Lung (tissue), 12 donors: Measurements from ENCODE around the gene BMP3. TPM values are rescaled to one million over a fixed set of nuclear protein-coding genes. Genes with fewer than 3 reads are reported as not detected.

ENCODE experiments used
- ATAC-seq: fragments of 200-7000 bp; cut with Tn5 transposase; one replicate; pipeline ENCODE4 v1.9.1; 2020; ENCODE audit warnings: moderate number of reproducible peaks; ENCODE audit not compliant: insufficient read depth, low FRiP score
- DNase-seq, 3 donors: peaks; one replicate each; pipeline ENCODE4 v3.0.0-alpha.2; 2013 to 2017
- H3K27ac ChIP-seq, 2 donors: one replicate each; pipeline ENCODE4 v1.5.1; 2013; ENCODE audit warnings: mild to moderate bottlenecking in 2 of 2, moderate library complexity in 2 of 2, control low read depth in 1 of 2, inconsistent platforms in 1 of 2, low read depth in 1 of 2, low read length in 1 of 2
- H3K27me3 ChIP-seq, 3 donors: one replicate each; pipeline ENCODE4 v1.5.1; 2013; ENCODE audit warnings: low read length in 2 of 3; ENCODE audit not compliant: control insufficient read depth in 3 of 3, insufficient read depth in 3 of 3
- H3K36me3 ChIP-seq, 4 donors: one replicate each; pipeline ENCODE4 v1.5.1; 2013; ENCODE audit warnings: low read length in 4 of 4, mild to moderate bottlenecking in 1 of 4, moderate library complexity in 1 of 4; ENCODE audit not compliant: control insufficient read depth in 4 of 4, insufficient read depth in 4 of 4
- H3K4me1 ChIP-seq, 5 donors: one replicate each; pipeline ENCODE4 v1.5.1; 2013; ENCODE audit warnings: low read length in 5 of 5, mild to moderate bottlenecking in 2 of 5, moderate library complexity in 1 of 5; ENCODE audit not compliant: control insufficient read depth in 5 of 5, insufficient read depth in 5 of 5
- H3K4me3 ChIP-seq: one replicate; pipeline ENCODE4 v1.5.1; 2013; ENCODE audit warnings: mild to moderate bottlenecking, control low read depth, moderate library complexity
- H3K9ac ChIP-seq, 2 donors: one replicate each; pipeline ENCODE4 v1.5.1; 2013; ENCODE audit warnings: low read length in 2 of 2, control low read depth in 1 of 2; ENCODE audit not compliant: insufficient read depth in 1 of 2
- H3K9me3 ChIP-seq, 4 donors: one replicate each; pipeline ENCODE4 v1.5.1; 2013; ENCODE audit warnings: low read length in 3 of 4, mild to moderate bottlenecking in 1 of 4, moderate library complexity in 1 of 4; ENCODE audit not compliant: control insufficient read depth in 4 of 4, insufficient read depth in 3 of 4
- WGBS, 2 donors: extraction: QIAGEN DNeasy Blood & Tissue Kit; methylation state at CpG; one replicate each; pipeline ENCODE4 v1.1.7; 2013; 5-methylcytosine and 5-hydroxymethylcytosine counted together
- polyA plus RNA-seq, 2 donors: library from polyadenylated mRNA; stranded (reverse); fragments of 200-250 nt; gene quantifications; one replicate each; pipeline ENCODE4 v1.2.1, GENCODE V29; 2013
- total RNA-seq, 2 donors: library from RNA; depleted of rRNA in 1 of 2; stranded (reverse); fragments of >200 nt in 1 of 2; gene quantifications; one replicate each; pipeline ENCODE4 v1.2.1, GENCODE V29; 2014 to 2021
- TF ChIP-seq, protein P1 (sequence below): IDR thresholded peaks from 2 replicates; pipeline ENCODE4 v1.5.1; 2012; ENCODE audit warnings: mild to moderate bottlenecking; ENCODE audit errors: control extremely low read depth, extremely low read depth
- donor health status: control.
- donor health status: control.
- donor health status: Bipolar disorder and iron deficiency.
- donor health status: healthy.
- donor health status: DM: yes; HTN: yes; CAD: no.

The BMP3 gene
- total and polyA plus RNA-seq, 4 donors: 1.6 to 24.1 (median 5.2) TPM

DNA sequence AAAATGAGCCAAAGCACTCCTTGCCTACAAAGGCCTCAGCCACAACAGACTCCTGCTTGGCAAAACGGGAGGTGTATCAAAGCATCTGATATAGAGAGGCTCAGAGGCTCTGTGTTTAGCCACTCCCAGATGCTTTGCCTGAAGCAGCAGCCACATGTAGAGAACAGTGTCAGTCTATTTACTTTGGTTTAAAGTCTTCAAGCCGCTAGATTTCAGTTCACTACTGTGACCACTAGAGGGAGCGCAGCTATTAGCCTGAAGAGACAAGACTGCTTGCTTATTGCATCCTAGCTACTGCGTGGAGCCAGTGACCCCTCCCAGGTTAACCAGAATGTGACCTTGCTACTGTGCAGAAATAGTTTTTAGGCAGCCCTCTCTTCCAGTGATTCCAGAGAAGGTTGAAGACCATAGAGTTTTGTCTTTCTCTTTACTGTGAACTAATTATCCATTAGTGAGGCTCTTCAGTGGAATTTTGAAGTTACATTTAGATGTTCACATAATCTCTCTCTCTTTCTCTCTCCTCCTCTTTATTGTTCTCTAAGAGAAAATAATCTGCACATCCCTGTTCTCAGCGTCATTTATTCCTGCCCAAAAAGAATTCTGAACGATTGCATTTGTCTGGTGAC, 39.3 kb downstream of the BMP3 start:
- no peaks in the 10 kb centered on the region for H3K4me1 ChIP-seq
- no peaks in the 10 kb centered on the region for H3K36me3 ChIP-seq
- ATAC-seq (peak; percentile 82), DNase-seq (peak; percentile 80 to 93 (median 90))
- no peak overlapping the region for H3K27ac ChIP-seq
- H3K9ac ChIP-seq: no peak overlapping the region
- 11% methylated on average over 6 of the region's 6 CpGs for WGBS, 2 donors
- H3K9me3 ChIP-seq: no peaks in the 10 kb centered on the region
- no peaks in the 10 kb centered on the region for H3K27me3 ChIP-seq
- no peak overlapping the region for H3K4me3 ChIP-seq
- TF ChIP-seq, protein P1, sequence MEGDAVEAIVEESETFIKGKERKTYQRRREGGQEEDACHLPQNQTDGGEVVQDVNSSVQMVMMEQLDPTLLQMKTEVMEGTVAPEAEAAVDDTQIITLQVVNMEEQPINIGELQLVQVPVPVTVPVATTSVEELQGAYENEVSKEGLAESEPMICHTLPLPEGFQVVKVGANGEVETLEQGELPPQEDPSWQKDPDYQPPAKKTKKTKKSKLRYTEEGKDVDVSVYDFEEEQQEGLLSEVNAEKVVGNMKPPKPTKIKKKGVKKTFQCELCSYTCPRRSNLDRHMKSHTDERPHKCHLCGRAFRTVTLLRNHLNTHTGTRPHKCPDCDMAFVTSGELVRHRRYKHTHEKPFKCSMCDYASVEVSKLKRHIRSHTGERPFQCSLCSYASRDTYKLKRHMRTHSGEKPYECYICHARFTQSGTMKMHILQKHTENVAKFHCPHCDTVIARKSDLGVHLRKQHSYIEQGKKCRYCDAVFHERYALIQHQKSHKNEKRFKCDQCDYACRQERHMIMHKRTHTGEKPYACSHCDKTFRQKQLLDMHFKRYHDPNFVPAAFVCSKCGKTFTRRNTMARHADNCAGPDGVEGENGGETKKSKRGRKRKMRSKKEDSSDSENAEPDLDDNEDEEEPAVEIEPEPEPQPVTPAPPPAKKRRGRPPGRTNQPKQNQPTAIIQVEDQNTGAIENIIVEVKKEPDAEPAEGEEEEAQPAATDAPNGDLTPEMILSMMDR: peak; percentile 59

DNA sequence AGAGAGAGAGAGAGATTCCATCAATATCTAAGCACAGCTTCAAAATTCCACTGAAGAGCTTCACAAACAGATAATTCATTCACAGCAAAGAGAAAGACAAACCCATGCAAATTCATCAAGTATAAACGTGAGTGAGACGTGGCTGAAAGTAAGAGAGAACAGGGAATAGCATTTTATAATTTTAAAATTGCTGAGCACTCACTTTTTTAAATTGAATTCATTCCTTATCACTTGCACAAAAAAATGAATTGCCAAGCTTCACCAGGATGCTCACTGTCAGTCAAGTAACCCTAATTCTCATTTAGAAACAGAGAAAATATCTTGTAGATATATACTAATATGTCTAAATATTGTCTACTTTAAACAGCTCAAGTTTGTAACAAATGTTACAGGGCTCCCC, 40.5 kb downstream of the BMP3 start:
- ATAC-seq (no peak), DNase-seq (no peak)
- Histone ChIP-seq H3K27ac (no peak overlapping the region), H3K36me3 (no peaks in the 10 kb centered on the region), H3K9me3 (no peaks in the 10 kb centered on the region), H3K9ac (no peak overlapping the region), H3K27me3 (no peaks in the 10 kb centered on the region), H3K4me1 (no peaks in the 10 kb centered on the region), H3K4me3 (no peak overlapping the region)
- 45 to 74% methylated on average over 2 of the region's 2 CpGs for WGBS, 2 donors
- TF ChIP-seq, protein P1: no peak

DNA sequence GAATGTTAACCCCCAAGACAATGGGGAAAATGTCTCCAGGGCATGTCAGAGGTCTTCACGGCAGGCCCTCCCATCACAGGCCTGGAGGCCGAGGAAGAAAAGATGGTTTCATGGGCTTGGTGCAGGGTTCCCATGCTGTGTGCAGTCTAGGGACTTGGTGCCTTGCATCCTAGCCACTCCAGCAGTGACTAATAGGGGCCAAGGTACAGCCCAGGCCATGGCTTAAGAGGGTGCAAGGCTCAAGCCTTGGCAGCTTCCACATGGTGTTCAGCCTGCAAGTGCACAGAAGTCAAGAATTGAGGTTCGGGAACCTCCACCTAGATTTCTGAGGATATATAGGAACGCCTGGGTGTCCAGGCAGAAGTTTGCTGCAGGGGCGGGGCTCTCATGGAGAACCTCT, 50.6 kb downstream of the BMP3 start:
- 87 to 93% methylated on average over 5 of the region's 5 CpGs for WGBS, 2 donors
- no peak overlapping the region for H3K9ac ChIP-seq
- H3K4me1 ChIP-seq: no peaks in the 10 kb centered on the region
- H3K27me3 ChIP-seq: no peaks in the 10 kb centered on the region
- DNase-seq (no peak), ATAC-seq (no peak)
- no peak overlapping the region for H3K27ac ChIP-seq
- TF ChIP-seq, protein P1: no peak
- no peaks in the 10 kb centered on the region for H3K36me3 ChIP-seq
- peaks cover 0 to 5% (median 0%) of the 10 kb centered on the region in 4 donors for H3K9me3 ChIP-seq
- no peak overlapping the region for H3K4me3 ChIP-seq

DNA sequence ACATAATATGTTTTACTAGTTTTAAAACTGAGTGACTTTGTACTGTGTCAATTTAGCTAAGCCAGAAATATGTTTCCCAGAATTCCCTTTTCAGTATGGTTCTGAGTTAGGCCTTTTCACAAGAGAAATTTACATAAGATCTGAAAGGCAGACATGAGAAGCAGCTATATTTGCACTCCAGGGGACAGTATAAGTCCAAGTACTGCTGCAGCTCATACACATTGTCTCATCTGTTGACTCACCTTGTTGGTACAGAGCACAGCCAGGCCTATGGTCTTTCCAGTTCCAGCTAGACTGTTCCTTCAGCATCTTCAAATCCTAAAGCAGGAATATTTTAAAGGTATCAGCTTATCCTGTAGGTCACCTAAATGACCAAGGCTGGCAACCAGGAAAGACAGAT, 53.5 kb downstream of the BMP3 start:
- no peaks in the 10 kb centered on the region for H3K4me1 ChIP-seq
- H3K9me3 ChIP-seq: peaks cover 0 to 5% (median 0%) of the 10 kb centered on the region in 4 donors
- no peak overlapping the region for H3K9ac ChIP-seq
- no peak overlapping the region for H3K4me3 ChIP-seq
- no peaks in the 10 kb centered on the region for H3K36me3 ChIP-seq
- H3K27me3 ChIP-seq: no peaks in the 10 kb centered on the region
- DNase-seq (no peak), ATAC-seq (no peak)
- H3K27ac ChIP-seq: no peak overlapping the region
- TF ChIP-seq, protein P1: no peak
